Kidney tubule cell (primary cell): Measurements from ENCODE around the gene SMG5.

Source experiments
- DNase-seq: peaks from one replicate; pipeline ENCODE4 v3.0.0-alpha.2; 2018; ENCODE audit warnings: low spot score

SMG5 gene

DNA sequence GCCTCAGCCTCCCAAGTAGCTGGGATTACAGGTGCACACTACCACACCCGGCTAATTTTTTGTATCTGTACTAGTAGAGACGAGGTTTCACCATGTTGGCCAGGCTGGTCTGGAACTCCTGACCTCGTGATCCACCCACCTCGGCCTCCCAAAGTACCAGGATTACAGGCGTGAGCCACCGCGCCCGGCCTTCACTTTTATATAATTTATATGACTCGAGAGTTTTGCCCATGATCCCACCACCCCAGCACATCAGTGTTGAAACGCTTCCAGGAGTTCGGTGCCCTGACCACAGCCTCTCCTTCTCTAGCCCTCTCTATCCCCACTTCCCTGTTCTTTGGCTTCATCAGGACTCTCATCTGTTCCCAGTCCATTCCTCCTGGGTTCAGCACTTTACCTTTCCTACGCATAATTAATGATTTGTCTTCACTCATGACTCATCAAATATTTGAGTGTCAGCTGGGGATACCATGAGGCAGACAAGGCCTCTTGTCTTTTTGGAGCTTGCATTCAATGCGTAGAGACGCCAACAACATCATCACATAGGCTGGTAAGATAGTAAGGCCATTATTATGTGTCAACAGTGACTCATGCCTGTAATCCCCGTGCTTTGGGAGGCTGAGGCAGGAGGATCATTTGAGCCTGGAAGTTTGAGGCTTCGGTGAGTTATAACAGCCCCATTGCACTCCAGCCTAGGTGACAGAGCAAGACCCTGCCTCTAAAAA is 68.4 kb downstream of the SMG5 start:
- DNase-seq, result peak; percentile 80

DNA sequence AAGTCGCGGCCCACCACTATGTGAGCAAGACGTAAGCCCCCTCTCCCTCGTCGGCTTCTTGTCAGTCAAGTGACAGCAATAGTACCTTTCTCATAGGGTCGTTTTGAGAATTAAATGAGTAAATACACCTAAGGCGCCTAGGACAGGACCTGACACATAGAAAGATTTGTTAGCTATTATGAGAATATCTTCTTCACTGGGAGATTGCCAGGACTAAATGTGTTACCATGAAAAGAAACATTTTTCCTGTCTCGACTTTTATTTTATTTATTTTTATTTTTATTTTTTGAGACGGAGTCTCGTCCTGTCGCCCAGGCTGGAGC is 69.0 kb downstream of the SMG5 start:
- no peak for DNase-seq

DNA sequence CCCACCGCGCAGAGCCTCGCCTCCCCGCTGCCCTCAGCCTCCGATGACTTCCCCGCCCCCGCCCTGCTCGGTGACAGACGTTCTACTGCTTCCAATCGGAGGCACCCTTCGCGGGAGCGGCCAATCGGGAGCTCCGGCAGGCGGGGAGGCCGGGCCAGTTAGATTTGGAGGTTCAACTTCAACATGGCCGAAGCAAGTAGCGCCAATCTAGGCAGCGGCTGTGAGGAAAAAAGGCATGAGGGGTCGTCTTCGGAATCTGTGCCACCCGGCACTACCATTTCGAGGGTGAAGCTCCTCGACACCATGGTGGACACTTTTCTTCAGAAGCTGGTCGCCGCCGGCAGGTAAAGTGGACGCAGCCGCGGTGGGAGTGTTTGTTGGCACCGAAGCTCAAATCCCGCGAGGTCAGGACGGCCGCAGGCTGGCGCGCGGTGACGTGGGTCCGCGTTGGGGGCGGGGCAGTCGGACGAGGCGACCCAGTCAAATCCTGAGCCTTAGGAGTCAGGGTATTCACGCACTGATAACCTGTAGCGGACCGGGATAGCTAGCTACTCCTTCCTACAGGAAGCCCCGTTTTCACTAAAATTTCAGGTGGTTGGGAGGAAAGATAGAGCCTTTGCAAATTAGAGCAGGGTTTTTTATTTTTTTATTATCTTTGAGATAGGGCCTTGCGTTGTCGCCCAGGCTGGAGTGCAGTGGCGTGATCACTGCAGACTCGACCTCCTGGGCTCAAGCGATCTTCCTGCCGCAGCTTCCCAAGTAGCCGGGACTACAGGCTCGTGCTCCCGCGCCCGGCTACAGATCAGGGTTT is 69.6 kb downstream of the SMG5 start, which contains the start of gene PMF1:
PMF1 (plus strand) TSS at position 175 of the 811 bp plus-strand sequence; CDS start at position 184, 9 bp downstream.
- DNase-seq, result peak; percentile 96

DNA sequence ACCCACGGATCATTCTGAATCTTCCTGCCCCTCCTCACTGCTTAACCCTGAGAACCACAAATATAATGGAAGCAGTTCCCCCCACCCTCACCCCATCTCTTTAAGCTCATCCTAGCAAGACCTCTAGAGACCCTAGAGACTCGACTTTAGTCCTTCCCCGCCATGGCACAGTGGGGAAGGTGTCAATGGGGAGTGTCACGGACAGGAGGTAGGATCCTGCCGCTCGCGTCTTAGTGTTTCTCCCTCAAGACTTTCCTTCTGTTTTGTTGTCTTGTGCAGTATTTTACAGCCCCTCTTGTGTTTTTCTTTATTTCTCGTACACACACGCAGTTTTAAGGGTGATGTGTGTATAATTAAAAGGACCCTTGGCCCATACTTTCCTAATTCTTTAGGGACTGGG is 70.5 kb downstream of the SMG5 start:
- no peak for DNase-seq

DNA sequence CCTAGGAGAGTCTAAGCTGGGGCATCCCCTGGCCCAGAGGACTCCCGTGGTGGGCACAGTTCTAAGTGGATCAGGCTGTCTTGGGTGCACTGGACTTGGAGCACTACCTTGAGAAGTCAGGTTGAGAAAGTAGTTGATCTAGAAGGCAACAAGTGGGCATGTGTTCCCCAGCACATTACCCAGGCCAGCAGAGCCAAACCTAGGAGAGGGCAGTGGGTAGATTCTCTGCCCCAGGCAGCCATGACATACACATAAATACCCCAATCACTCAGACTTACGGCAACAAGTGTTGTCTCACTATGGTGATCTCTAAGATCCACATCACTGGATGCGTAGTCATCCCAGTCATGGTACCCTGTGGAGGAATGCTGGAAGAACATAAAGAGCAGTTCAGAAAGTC is 71.4 kb downstream of the SMG5 start:
- no peak for DNase-seq

DNA sequence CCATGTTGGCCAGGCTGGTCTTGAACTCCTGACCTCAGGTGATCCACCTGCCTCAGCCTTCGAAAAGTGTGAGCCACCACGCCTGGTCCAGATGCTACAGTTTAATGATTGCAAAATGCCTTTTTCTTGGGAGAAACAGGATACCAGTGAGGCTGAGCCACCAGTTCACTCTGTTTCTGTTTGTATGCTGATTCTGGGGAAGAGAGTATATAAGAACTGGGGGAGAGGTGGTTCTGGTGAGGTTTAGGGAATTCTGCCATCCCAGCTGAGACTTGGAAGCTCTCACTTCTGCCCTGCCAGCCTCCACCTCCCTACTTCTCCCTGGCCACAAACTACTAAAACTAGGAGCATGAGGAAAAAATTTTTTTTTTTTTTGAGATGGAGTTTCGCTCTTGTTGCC is 77.9 kb downstream of the SMG5 start:
- no peak for DNase-seq

DNA sequence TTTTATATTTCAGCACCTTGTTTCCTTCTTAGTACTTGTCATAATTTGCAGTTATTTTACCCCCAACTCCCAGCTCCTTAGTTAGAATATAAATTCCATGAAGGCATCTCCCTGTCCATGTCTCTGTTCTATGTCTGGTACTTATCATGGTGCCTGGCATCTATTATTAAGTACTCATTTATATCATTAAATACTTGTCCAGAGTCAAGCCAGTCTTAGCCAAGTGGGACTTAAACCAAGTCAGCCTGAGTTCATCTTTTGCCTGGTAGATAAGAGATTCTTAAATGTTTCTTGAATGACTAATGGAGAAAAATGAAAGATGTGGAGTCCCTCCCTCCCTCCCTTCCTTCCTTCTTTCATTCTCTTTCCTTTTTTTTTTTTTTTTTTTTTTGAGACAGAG is 79.3 kb downstream of the SMG5 start:
- DNase-seq, result peak; percentile 39

DNA sequence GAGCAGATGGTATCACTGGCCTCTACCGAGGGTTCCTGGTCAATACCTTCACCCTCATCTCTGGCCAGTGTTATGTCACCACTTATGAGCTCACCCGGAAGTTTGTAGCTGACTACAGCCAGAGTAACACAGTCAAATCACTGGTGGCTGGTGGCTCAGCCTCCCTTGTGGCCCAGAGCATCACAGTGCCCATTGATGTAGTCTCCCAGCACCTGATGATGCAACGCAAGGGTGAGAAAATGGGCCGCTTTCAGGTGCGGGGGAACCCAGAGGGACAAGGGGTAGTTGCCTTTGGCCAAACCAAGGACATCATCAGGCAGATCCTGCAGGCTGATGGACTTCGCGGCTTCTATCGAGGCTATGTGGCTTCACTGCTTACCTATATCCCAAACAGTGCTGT is 82.6 kb downstream of the SMG5 start:
- DNase-seq, result no peak
